A549 (cell line): ENCODE measurements around the gene TBX15. TPM values are rescaled to one million over a fixed set of nuclear protein-coding genes. Genes with fewer than 3 reads are reported as not detected.

Source experiments
- ATAC-seq, 2 experiments: fragments of 200-7000 bp in 1 of 2; fragments of >200 bp in 1 of 2; cut with Nextera tagmentation in 1 of 2; cut with Tn5 transposase in 1 of 2; 3 replicates each; pipeline versions ENCODE4 v1.8.0 to v1.9.1; 2018 to 2020; ENCODE audit warnings: mild to moderate bottlenecking in 1 of 2, moderate library complexity in 1 of 2
- CTCF ChIA-PET: fragments of 300-600 bp; sonication (Branson Sonifier 250); formaldehyde crosslinking; extraction: SDS; loops from one replicate; lab custom pipeline; 2021; ENCODE audit warnings: antibody characterized with exemption, inconsistent platforms; lab: Yijun Ruan, JAX
- POLR2A ChIA-PET: fragments of 350-600 bp; formaldehyde crosslinking; extraction: SDS; loops from one replicate; lab custom pipeline; 2021; ENCODE audit warnings: antibody characterized with exemption, inconsistent platforms; lab: Yijun Ruan, JAX
- DNase-seq, 2 experiments: peaks; one replicate each; pipeline versions ENCODE4 v3.0.0 to v3.0.0-alpha.2; 2011 to 2016; ENCODE audit warnings: low read depth in 1 of 2, low spot score in 1 of 2
- FAIRE-seq: peaks from 2 replicates; lab custom pipeline; 2011; peaks lifted over from hg19 to GRCh38; lab: Jason Lieb, UNC
- H3K27ac ChIP-seq, 2 experiments: fragments of >200 bp; sonication (Bioruptor Twin); formaldehyde crosslinking; 3 replicates each; pipeline ENCODE4 v1.5.1; 2016 to 2017
- H3K4me1 ChIP-seq: fragments of >200 bp; sonication (Bioruptor Twin); formaldehyde crosslinking; 3 replicates; pipeline ENCODE4 v1.6.1; 2016
- H3K4me2 ChIP-seq: fragments of >200 bp; sonication (Bioruptor Twin); formaldehyde crosslinking; 3 replicates; pipeline ENCODE4 v1.6.1; 2016
- H3K4me3 ChIP-seq: fragments of >200 bp; sonication (Bioruptor Twin); formaldehyde crosslinking; 3 replicates; pipeline ENCODE4 v1.5.1; 2016
- H3K9me3 ChIP-seq: fragments of >200 bp; sonication (Bioruptor Twin); formaldehyde crosslinking; 3 replicates; pipeline ENCODE4 v1.6.1; 2016
- BHLHE40 ChIP-seq: IDR thresholded peaks from 2 replicates; pipeline ENCODE4 v1.6.1; 2012; ENCODE audit warnings: low read depth, low read length, inconsistent platforms
- CBX2 ChIP-seq: fragments of 200-600 bp; sonication (generic); IDR thresholded peaks from 2 replicates; pipeline ENCODE4 v1.6.1; 2016; ENCODE audit warnings: low read depth, mild to moderate bottlenecking, borderline replicate concordance
- CBX8 ChIP-seq: fragments of 200-600 bp; sonication (generic); IDR thresholded peaks from 2 replicates; pipeline ENCODE4 v1.6.1; 2016
- CEBPB ChIP-seq, 2 experiments: fragments of >200 bp in 1 of 2; sonication (Bioruptor Twin) in 1 of 2; formaldehyde crosslinking in 1 of 2; IDR thresholded peaks; 2 replicates each; pipeline ENCODE4 v1.6.1; 2012 to 2016
- CHD2 ChIP-seq: fragments of 150-350 bp; IDR thresholded peaks from 2 replicates; pipeline ENCODE4 v1.6.1; 2014; ENCODE audit warnings: low read length; ENCODE audit not compliant: partially characterized antibody
- CHD4 ChIP-seq: fragments of 200-600 bp; sonication (generic); IDR thresholded peaks from 2 replicates; pipeline ENCODE4 v1.6.1; 2016; ENCODE audit warnings: antibody characterized with exemption, mild to moderate bottlenecking, borderline replicate concordance
- EHMT2 ChIP-seq: fragments of 200-600 bp; sonication (generic); IDR thresholded peaks from 2 replicates; pipeline ENCODE4 v1.6.1; 2016; ENCODE audit warnings: antibody characterized with exemption, low read depth, mild to moderate bottlenecking, moderate library complexity
- ESRRA ChIP-seq: fragments of 150-350 bp; IDR thresholded peaks from 2 replicates; pipeline ENCODE4 v1.6.1; 2014; ENCODE audit warnings: mild to moderate bottlenecking, low read length, borderline replicate concordance
- FOSL2 ChIP-seq, 2 experiments: fragments of 450-650 bp in 1 of 2; fragments of >200 bp in 1 of 2; sonication (Bioruptor Twin) in 1 of 2; formaldehyde crosslinking; IDR thresholded peaks; 2 replicates each; pipeline versions ENCODE4 v1.5.0 to v1.6.1; 2016 to 2020; ENCODE audit warnings: mild to moderate bottlenecking in 1 of 2, moderate library complexity in 1 of 2
- GATA3 ChIP-seq: IDR thresholded peaks from 2 replicates; pipeline ENCODE4 v1.6.1; 2012; ENCODE audit warnings: borderline replicate concordance
- HEYL ChIP-seq: fragments of 250-450 bp; sonication (Bioruptor Pico); IDR thresholded peaks from 2 replicates; pipeline ENCODE4 v1.8.0; 2021; ENCODE audit warnings: mild to moderate bottlenecking, moderate library complexity
- HOXB5 ChIP-seq: fragments of 250-450 bp; sonication (Bioruptor Pico); IDR thresholded peaks from 2 replicates; pipeline ENCODE4 v1.5.0; 2020; ENCODE audit warnings: mild to moderate bottlenecking, moderate library complexity
- JUNB ChIP-seq: fragments of >200 bp; sonication (Bioruptor Twin); formaldehyde crosslinking; IDR thresholded peaks from 2 replicates; pipeline ENCODE4 v1.6.1; 2016
- KDM1A ChIP-seq: fragments of 200-600 bp; sonication (generic); IDR thresholded peaks from 2 replicates; pipeline ENCODE4 v1.6.1; 2016; ENCODE audit warnings: low read depth, mild to moderate bottlenecking
- NPAS2 ChIP-seq: fragments of 250-450 bp; sonication (Bioruptor Pico); IDR thresholded peaks from 2 replicates; pipeline ENCODE4 v1.8.0; 2022; ENCODE audit warnings: mild to moderate bottlenecking, moderate library complexity, borderline replicate concordance
- PHF8 ChIP-seq: fragments of 200-600 bp; sonication (generic); IDR thresholded peaks from 2 replicates; pipeline ENCODE4 v1.6.1; 2016; ENCODE audit warnings: low read depth, mild to moderate bottlenecking, antibody characterized with exemption, moderate library complexity, borderline replicate concordance
- POLR2A ChIP-seq: IDR thresholded peaks from 2 replicates; pipeline ENCODE4 v1.6.1; 2012; ENCODE audit warnings: mild to moderate bottlenecking, low read length
- POLR2AphosphoS2 ChIP-seq: conservative IDR thresholded peaks from 2 replicates; pipeline ENCODE4 v1.6.1; 2012; ENCODE audit warnings: low read length, improper control_type of control experiment, inconsistent platforms
- RFX5 ChIP-seq: fragments of 450-650 bp; IDR thresholded peaks from 2 replicates; pipeline ENCODE4 v1.7.1; 2014; ENCODE audit warnings: antibody characterized with exemption, mild to moderate bottlenecking, moderate library complexity
- SREBF2 ChIP-seq: fragments of 450-650 bp; IDR thresholded peaks from 2 replicates; pipeline ENCODE4 v1.6.1; 2014; ENCODE audit warnings: mild to moderate bottlenecking, moderate library complexity
- TP53 ChIP-seq: fragments of 250-450 bp; sonication (Bioruptor Pico); IDR thresholded peaks from 2 replicates; pipeline ENCODE4 v1.5.0; 2021; ENCODE audit warnings: mild to moderate bottlenecking, moderate library complexity
- ZSCAN20 ChIP-seq: fragments of 250-450 bp; sonication (Bioruptor Pico); IDR thresholded peaks from 2 replicates; pipeline ENCODE4 v1.8.0; 2022; ENCODE audit warnings: mild to moderate bottlenecking, moderate library complexity
- WGBS: methylation state at CpG from one replicate; pipeline ENCODE4 v1.1.6; 2017; ENCODE audit errors: missing lambda C conversion rate; 5-methylcytosine and 5-hydroxymethylcytosine counted together
- polyA plus RNA-seq, 4 experiments: library from polyadenylated mRNA; depleted of rRNA in 3 of 4; stranded (reverse); fragments of >200 nt; fragmentation: RNase III in 1 of 4; extraction: RNeasy Plus Mini Kit Qiagen cat#74134 plus additional on column Dnase treatment in 1 of 4; gene quantifications; 2 replicates in 3 of 4; 3 replicates in 1 of 4; pipeline ENCODE4 v1.2.3, GENCODE V29; 2011 to 2017
- TF ChIP-seq, protein P1 (sequence below): fragments of 450-650 bp; IDR thresholded peaks from 2 replicates; pipeline ENCODE4 v1.6.1; 2014; ENCODE audit warnings: antibody characterized with exemption
- TF ChIP-seq, protein P2 (sequence below): fragments of 250-450 bp; sonication (Bioruptor Pico); IDR thresholded peaks from 2 replicates; pipeline ENCODE4 v1.5.0; 2021; ENCODE audit warnings: mild to moderate bottlenecking, moderate library complexity, borderline replicate concordance
- TF ChIP-seq, protein P3 (sequence below): IDR thresholded peaks from 2 replicates; pipeline ENCODE4 v1.6.1; 2012; ENCODE audit warnings: low read depth, borderline replicate concordance

TBX15 gene
- polyA plus RNA-seq, 2 of the 4 experiments (the other 2 are of a cell fraction), result 0.04 TPM; not detected in 1

DNA sequence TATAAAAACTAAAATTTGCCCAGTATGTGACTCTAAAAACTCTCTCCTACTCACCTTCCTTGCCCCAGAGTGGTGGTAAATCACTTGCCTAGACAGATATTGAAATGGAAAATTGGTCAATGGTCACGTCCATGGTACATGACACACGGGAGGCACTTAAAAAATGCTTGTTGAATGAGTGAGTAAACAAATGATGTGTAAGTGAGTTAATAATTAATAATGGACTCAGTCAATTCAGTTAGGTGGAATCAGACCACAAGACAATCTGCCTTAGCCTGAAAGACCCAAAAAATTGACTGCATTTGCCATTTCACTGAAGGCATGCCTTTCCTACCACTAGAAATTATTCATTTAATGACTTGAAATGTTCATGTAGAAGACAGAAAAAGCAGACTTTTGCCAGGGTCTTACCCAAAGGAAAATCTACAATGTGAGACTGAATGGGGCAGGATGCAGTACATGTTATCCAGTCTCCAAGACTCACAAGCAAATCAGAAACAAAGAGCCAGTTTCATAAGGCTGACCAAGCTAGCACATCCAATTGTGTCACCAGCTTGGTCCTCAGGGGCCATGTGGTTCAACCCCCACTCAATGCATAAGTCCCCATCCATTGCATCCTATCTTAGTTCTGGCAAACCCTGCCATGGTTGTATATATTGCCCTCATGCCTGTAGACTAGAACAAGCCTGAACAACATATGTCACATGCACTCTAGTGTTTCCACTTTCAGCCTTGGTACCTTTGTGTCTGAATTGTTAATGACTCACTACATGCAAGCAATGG is 73.6 kb downstream of the TBX15 start:
- Histone ChIP-seq H3K4me3 (no peak overlapping the region), H3K4me2 (peak overlapping the region; percentile 59), H3K9me3 (no peaks in the 10 kb centered on the region), H3K4me1 (peaks cover 19% of the 10 kb centered on the region), H3K27ac (0 out of 6 replicates have a peak overlapping the region, but pooled peaks of 1 of the 2 experiments have one; percentile 31)
- DNase-seq (peak; percentile 4 to 59), FAIRE-seq (no peak), ATAC-seq (peak; percentile 59 to 79; a peak in 4 of 6 replicates)
- ChIA-PET POLR2A (no interaction called here), CTCF (no interaction called here)
- 0% methylated on average over 2 of the region's 2 CpGs for WGBS
- TF ChIP-seq JUNB (peak; percentile 41; the same call in 1 of the 2 replicates), FOSL2 (IDR thresholded peaks at IDR 0.05) (no peak), FOSL2 (CRISPR knock-in tag; IDR thresholded peaks at IDR 0.05) (peak; percentile 45; the same call in 1 of the 2 replicates), NPAS2 (CRISPR knock-in tag) (no peak)

DNA sequence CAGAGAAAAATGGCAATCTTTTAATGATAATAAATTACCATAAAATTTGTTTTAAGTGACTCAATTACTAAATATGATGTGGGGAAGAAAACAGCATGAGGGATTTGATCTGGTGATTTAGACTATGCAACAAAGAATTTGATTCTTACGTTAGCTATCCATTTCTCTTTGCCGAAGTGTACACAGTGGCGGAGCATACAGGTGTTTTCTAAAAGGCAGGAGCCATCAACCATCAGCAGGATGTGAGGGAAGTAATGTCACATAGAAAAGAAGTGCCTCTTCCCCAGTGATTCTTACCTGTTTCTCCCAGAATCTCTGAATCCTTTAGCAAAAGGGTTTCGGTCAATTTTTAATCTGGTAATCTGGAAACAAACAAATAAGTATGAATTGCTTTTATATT is 74.3 kb downstream of the TBX15 start:
- no peak for ATAC-seq
- Histone ChIP-seq H3K9me3 (no peaks in the 10 kb centered on the region), H3K4me1 (peaks cover 19% of the 10 kb centered on the region), H3K4me3 (no peak overlapping the region), H3K4me2 (peak overlapping the region; percentile 59), H3K27ac (no peak overlapping the region)
- POLR2A ChIA-PET, result no interaction called here
- no peak for FAIRE-seq
- CTCF ChIA-PET, result no interaction called here
- TF ChIP-seq CHD2 (no peak), ESRRA (no peak), GATA3 (no peak)
- DNase-seq, result no peak
- 93% methylated on average over 4 of the region's 4 CpGs for WGBS

DNA sequence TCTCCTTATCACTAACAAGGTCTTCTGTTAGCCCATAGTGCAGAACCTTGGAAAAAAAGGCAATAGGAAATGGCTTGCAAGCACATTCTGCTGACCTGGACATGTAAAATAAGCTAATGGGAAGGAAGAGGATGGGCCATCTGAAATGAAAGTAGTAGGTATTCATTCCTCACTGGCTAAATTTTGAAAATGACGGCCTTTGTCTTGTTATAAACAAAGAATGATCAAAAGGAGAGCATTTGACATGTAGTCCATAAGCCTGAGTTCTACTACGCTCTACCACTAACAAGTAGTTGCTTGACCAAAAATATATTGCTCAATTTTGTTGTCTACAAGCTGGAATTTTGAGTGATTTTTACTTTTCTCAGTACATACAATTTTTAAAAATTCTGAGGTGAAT is 75.6 kb downstream of the TBX15 start:
- no peak overlapping the region for H3K27ac ChIP-seq
- no peaks in the 10 kb centered on the region for H3K9me3 ChIP-seq
- FAIRE-seq (no peak), DNase-seq (no peak), ATAC-seq (no peak)
- CTCF ChIA-PET, result interaction anchor here (1.6 kb wide), 1 partner anchor 9 kb away, joined by 4 read pairs; no protein-coding TSS in a partner anchor
- peaks cover 19% of the 10 kb centered on the region for H3K4me1 ChIP-seq
- TF ChIP-seq HEYL (CRISPR knock-in tag), result no peak
- TF ChIP-seq, protein P1, sequence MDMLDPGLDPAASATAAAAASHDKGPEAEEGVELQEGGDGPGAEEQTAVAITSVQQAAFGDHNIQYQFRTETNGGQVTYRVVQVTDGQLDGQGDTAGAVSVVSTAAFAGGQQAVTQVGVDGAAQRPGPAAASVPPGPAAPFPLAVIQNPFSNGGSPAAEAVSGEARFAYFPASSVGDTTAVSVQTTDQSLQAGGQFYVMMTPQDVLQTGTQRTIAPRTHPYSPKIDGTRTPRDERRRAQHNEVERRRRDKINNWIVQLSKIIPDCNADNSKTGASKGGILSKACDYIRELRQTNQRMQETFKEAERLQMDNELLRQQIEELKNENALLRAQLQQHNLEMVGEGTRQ, result no peak
- no peak for TF ChIP-seq EHMT2
- TF ChIP-seq ESRRA, result no peak
- no peak for TF ChIP-seq SREBF2
- no peak for TF ChIP-seq KDM1A
- TF ChIP-seq POLR2A, result no peak
- no peak for TF ChIP-seq TP53 (CRISPR knock-in tag)
- TF ChIP-seq ZSCAN20, result no peak
- no peak overlapping the region for H3K4me2 ChIP-seq
- H3K4me3 ChIP-seq, result no peak overlapping the region
- 94% methylated on average over 2 of the region's 2 CpGs for WGBS
- POLR2A ChIA-PET, result no interaction called here

DNA sequence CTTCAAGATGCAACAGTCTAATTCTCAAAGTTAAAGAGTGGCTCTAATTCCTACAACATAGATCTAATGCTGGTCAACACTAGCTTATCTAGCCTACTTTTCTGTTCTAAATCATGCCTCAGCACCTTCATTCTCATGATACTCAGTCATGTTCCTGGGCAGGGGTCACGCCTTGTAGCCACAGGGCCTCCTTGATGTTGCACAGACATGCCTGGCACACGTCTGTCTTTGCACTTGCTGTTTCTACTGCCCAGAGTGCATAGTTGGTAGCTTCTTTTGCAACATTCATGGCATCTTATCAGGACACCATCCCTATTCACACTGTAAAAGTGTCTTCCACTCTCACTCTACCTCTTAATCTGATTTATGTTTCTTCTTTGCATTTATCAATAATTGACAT is 76.6 kb downstream of the TBX15 start:
- no peak overlapping the region for H3K27ac ChIP-seq
- 76% methylated on average over 2 of the region's 2 CpGs for WGBS
- DNase-seq (no peak), ATAC-seq (no peak), FAIRE-seq (no peak)
- ChIA-PET CTCF (interaction anchor here (0.6 kb wide), 1 partner anchor 165 kb away, joined by 3 read pairs; no protein-coding TSS in a partner anchor), POLR2A (no interaction called here)
- no peaks in the 10 kb centered on the region for H3K9me3 ChIP-seq
- H3K4me2 ChIP-seq, result no peak overlapping the region
- H3K4me3 ChIP-seq, result no peak overlapping the region
- H3K4me1 ChIP-seq, result peaks cover 19% of the 10 kb centered on the region
- TF ChIP-seq, protein P2, sequence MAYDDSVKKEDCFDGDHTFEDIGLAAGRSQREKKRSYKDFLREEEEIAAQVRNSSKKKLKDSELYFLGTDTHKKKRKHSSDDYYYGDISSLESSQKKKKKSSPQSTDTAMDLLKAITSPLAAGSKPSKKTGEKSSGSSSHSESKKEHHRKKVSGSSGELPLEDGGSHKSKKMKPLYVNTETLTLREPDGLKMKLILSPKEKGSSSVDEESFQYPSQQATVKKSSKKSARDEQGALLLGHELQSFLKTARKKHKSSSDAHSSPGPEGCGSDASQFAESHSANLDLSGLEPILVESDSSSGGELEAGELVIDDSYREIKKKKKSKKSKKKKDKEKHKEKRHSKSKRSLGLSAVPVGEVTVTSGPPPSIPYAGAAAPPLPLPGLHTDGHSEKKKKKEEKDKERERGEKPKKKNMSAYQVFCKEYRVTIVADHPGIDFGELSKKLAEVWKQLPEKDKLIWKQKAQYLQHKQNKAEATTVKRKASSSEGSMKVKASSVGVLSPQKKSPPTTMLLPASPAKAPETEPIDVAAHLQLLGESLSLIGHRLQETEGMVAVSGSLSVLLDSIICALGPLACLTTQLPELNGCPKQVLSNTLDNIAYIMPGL, result no peak
- TF ChIP-seq HOXB5 (CRISPR knock-in tag), result no peak
- TF ChIP-seq CHD2, result no peak
- TF ChIP-seq CEBPB (IDR thresholded peaks at IDR 0.05), result no peak
- TF ChIP-seq PHF8, result no peak
- TF ChIP-seq RFX5, result no peak
- no peak for TF ChIP-seq CBX8
- TF ChIP-seq POLR2A, result no peak
- no peak for TF ChIP-seq KDM1A
- TF ChIP-seq, protein P3, sequence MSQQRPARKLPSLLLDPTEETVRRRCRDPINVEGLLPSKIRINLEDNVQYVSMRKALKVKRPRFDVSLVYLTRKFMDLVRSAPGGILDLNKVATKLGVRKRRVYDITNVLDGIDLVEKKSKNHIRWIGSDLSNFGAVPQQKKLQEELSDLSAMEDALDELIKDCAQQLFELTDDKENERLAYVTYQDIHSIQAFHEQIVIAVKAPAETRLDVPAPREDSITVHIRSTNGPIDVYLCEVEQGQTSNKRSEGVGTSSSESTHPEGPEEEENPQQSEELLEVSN, result no peak
- no peak for TF ChIP-seq BHLHE40
- no peak for TF ChIP-seq CBX2
- no peak for TF ChIP-seq SREBF2
- no peak for TF ChIP-seq ESRRA
- TF ChIP-seq POLR2AphosphoS2, result no peak
- no peak for TF ChIP-seq HEYL (CRISPR knock-in tag)
- TF ChIP-seq GATA3, result no peak
- no peak for TF ChIP-seq CHD4
- TF ChIP-seq EHMT2, result no peak
